Measurements from ENCODE around the gene PTOV1. TPM values are rescaled to one million over a fixed set of nuclear protein-coding genes. Genes with fewer than 3 reads are reported as not detected.

Gene PTOV1
- total RNA-seq (2014; rRNA removed; shearing (Covaris generic)): 119 and 139 TPM in 2 replicates

DNA sequence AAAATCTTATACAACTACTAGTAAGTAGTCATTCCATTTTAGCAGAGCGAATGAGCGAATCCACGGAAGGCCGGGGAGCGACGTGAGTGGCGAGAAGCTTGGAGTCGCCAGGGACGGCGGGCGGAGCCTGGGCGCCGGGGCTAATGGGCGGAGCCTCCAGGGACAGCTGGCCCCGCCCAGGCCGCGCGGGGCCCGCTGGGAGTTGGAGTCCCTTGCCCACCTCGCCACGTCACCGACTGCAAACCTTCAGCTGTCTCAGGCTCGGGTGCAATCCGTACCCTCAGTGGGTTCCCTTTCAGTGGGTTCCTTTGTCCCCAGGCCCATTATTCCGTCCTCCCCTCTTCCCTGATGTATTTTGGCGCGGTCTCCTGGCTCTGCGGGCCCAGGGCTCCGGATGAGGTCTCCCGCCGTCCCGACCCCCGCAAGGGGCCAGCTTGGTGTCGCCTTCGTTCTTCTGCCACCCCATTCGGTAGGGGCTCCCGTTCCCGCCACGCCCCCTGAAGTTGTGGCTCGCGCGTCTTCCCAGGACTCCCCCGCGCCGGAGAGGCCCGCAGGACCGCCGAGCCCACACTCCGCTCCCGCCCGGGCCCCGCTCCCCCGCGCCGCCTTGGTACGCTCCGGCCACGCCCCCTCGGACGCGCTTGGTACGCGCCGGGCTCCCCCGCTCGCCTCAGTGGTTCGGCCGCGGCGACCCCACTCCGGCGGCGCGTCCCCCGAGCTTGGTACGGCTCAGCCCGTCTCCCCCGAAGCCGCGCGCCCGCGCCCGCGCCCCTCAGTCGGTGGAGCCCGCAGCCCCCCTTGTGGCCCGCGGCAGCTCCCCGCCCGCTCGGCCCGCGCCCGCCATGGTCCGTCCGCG, at the start of gene PTOV1:
Gene PTOV1 (plus strand): TSS at position 673 of the 856 bp plus-strand sequence.
- DNase-seq (ENCODE audit: low spot score): peak; percentile 86

DNA sequence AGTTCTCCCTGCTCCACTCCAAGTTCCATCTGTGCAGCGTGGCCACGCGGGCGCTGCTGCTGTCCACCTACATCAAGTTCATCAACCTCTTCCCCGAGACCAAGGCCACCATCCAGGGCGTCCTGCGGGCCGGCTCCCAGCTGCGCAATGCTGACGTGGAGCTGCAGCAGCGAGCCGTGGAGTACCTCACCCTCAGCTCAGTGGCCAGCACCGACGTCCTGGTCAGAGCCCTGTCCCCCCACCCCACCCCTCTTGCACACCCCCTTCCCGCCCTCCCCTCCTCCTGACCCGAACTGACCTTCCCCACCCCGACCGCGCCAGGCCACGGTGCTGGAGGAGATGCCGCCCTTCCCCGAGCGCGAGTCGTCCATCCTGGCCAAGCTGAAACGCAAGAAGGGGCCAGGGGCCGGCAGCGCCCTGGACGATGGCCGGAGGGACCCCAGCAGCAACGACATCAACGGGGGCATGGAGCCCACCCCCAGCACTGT, 49.5 kb upstream of the PTOV1 start:
- DNase-seq (ENCODE audit: low spot score): no peak

GRCh38 chr19:49801966-49802661, 48.8 kb upstream of the PTOV1 start:
- peak; percentile 64 for DNase-seq (ENCODE audit: low spot score)

DNA sequence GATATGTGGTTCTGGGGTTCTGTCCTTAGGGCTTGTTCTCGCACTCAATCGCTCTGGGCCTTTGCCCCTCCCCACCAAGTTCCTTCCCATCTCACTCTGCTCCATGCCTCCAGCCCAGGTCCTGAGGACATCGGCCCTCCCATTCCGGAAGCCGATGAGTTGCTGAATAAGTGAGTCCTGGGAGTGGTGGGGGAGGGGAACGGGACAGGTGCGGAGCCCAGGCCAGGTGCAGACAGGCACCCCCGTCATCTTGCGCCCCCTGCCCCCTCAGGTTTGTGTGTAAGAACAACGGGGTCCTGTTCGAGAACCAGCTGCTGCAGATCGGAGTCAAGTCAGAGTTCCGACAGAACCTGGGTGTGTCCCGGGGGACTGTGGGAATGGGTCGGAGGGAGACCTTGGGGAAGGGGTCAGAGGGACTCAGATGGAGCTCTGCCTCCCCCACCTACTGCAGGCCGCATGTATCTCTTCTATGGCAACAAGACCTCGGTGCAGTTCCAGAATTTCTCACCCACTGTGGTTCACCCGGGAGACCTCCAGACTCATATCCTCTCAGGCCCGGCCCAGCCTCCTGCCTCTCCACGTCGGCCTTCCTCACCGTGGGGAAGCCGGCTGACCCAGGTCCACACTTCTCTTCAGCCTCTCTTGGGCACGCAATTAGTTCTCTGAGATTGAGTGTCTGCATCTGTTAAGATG, 48.0 kb upstream of the PTOV1 start:
- DNase-seq (ENCODE audit: low spot score): no peak

GRCh38 chr19:49803529-49803856, 47.5 kb upstream of the PTOV1 start:
- DNase-seq (ENCODE audit: low spot score): no peak

DNA sequence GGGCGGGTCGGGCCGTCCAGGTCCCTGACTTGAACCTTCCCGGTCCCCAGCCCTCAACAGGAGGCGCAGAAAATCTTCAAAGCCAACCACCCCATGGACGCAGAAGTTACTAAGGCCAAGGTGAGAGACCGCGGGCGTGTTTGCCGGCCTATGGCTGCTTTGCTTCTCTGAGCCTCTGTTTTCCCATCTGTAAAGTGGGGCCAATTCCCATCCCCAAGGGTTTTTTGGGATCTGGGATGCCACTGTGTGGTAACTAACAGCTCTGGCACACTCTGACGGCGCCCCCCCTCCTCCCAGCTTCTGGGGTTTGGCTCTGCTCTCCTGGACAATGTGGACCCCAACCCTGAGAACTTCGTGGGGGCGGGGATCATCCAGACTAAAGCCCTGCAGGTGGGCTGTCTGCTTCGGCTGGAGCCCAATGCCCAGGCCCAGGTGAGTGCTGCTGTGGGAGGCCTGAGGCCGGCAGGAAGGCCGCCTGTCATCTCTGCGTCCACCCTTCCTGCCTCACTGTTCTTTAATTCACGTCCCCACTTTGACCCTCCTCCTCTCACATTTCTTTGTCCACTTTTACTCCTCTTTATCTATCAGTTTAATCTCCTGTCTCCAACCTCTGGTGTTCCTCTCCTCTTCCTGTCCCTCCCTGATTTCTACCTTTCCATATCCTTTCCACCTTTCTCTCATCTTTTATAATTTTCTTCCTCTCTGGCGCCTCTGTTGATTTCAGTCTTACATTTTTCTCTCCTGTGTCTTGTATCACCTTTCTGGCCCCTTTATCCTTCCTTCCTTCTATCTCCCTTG, 44.9 kb upstream of the PTOV1 start:
- DNase-seq (ENCODE audit: low spot score): no peak

DNA sequence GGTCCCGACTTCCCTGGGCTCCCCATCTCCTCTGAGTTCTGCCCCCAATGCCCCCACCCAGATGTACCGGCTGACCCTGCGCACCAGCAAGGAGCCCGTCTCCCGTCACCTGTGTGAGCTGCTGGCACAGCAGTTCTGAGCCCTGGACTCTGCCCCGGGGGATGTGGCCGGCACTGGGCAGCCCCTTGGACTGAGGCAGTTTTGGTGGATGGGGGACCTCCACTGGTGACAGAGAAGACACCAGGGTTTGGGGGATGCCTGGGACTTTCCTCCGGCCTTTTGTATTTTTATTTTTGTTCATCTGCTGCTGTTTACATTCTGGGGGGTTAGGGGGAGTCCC, 44.4 kb upstream of the PTOV1 start:
- no peak for DNase-seq (ENCODE audit: low spot score)

GRCh38 chr19:49807058-49807903, 43.7 kb upstream of the PTOV1 start:
- no peak for DNase-seq (ENCODE audit: low spot score)

GRCh38 chr19:49807904-49808675, 42.9 kb upstream of the PTOV1 start:
- DNase-seq (ENCODE audit: low spot score): no peak

DNA sequence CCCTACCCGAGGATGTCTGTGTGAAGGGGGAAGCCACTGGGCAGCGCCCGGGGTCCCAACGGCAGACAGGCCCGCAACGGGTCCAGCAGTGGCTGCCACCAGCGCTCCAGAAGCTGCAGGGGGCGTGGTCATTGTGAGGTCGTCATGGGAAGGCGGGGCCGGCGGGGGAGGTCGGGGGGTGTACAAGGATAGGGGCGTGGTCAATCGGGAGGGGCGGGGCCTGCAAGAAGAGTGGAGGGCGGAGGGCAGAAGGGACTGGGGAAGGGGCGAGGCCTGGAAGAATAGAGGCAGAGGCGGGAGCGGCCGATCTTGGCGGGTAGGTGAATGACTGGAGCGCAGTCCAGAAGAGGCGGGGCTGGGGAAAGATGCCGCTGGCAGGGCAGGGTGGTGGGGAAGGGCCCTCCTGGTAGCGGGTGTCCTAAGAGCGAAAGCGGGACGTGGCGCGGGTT, 42.2 kb upstream of the PTOV1 start:
- DNase-seq (ENCODE audit: low spot score): no peak

DNA sequence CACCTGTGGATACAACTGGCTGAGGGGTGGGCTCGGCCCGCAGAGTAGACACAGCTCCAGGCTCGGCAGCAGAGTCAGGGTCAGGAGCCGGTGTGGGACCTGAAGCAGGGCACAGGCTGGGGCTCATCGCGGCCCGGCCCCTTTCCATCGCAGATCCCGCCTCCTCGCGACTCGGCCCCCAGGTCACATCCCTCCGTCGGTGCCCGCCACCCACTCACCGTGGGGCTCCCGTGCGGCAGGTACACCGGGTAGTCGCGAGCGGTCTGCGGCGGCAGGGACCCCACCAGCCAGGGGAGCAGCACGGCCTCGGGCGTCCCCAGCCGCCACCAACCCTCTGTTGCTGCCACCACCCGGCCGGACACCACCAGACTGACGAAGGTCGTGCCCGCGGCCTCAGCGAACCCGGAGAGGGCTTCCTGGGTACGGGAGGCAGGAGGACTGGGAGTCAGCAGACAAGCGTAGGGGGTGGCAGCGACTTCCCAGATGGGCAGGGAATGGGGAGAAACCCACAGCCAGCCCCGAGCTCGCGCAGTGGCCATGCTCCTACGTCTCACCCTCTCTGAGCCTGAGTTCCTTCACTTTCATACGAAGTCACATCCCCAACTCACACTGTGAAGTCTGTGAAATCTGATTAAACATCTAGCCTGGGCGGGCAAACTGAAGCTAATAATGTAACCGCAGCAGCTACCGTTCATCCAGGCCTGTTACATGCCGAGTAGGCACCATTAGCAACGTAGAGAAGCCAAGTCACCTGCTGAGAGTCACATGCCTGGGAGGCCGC, 41.6 kb upstream of the PTOV1 start:
- no peak for DNase-seq (ENCODE audit: low spot score)

DNA sequence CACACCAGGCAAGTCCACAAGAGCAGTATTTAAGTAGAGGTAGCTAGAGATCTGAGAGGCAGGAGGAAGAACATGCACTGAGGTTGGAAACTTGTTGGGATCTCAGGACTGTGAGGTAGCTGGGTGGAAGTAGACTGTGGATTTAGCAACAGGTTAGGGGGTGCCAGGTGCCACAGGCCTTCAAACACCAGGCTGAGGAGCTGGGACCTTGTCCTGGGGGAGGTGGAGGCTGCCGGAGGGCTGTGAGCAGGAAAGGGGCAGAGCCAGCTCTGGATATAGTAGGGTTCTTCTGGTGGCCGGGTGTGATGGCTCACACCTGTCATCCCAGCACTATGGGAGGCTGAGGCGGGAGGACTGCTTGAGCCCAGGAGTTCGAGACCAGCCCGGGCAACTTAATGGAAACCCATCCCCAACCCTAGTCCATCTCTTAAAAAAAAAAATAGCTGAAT, 41.0 kb upstream of the PTOV1 start:
- DNase-seq (ENCODE audit: low spot score): no peak

DNA sequence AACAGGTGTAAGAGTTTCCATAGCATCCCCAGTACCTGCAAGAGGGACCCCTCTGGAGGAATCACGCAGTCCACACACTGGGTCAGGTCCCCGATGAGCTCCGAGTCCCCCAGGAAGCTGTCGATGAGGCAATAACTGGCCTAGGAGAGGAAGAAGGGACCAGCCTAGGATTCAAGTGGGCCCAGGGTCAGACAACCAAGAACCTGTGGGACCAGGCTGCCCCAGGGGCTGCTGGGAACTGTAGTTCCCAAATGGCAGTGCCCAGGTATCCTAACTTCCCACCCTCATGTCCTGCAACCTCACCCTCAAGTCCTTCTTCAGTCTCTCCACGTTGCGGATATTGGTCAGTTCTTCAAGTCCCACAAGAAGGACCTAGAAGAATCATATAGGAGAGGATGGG, 39.6 kb upstream of the PTOV1 start:
- DNase-seq (ENCODE audit: low spot score): no peak

DNA sequence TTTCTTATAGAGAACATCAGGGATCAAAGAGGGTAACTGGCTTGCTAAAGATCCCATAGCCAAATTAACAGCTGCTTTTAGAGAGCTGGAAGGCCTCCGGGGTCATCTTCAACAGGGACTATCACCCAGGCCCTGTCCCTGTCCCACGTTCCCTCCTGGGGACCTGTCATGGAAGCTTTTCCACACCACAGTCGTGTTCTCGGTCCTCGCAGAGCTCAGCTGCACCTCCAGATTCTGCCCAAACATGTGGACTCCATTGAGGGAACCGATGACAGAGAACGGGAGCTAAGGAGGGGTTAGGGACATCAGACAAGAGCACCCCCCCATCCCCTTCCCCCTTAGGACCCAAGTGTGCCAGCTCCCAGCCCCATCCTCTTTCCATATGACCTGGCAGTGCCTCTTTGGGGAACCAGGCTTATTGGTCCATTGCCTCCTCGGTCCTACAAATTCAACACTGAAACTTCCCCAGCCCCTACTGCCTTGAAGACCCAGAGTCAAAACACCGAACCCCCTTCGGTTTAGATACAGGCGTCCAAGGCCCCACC, 38.4 kb upstream of the PTOV1 start:
- DNase-seq (ENCODE audit: low spot score): no peak

DNA sequence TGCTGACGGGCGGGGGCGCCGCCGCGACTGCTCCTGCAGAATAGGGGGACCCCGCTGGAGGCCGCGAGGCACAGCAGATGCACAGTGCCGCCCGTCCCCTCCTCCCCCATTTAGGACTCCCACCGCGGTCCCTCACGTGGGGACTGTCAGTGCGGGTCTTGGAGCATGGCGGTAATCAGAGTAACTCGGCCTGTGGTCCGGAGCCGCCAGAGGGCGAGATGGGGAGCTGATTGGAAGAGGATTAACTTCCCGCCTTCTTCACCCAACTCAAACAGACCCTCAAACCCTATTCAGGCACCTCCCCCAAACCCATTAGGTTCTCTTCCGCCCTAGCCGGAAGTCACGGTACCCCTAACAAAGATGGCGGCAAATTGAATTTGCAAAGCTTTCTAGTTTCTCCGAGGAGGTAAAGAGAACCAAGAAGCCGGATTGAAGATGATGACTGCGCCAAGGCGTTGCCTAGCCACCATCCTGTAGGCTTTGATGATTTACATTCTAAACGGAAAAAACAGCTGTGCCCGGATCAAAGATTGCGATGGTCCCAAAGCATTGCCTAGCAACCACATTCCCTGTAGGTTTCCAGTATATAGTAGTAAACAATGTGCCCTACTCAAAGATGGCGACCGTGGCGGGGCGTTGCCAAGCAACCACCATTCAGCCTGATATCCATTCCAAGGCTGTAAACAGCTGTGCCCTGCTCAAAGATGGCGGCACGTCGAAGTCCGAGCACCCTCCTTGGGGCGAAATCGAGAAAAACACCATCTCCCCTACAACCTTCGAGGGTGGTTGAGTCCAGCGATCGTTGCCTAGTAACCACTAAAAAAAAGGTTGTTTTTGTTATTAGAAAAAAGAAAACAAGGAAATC, 37.7 kb upstream of the PTOV1 start, which contains the start of gene FUZ:
Gene FUZ (minus strand): TSS at position 296 of the 865 bp plus-strand sequence. CDS start 186 bp downstream, at position 110.
- peak; percentile 99 for DNase-seq (ENCODE audit: low spot score)

DNA sequence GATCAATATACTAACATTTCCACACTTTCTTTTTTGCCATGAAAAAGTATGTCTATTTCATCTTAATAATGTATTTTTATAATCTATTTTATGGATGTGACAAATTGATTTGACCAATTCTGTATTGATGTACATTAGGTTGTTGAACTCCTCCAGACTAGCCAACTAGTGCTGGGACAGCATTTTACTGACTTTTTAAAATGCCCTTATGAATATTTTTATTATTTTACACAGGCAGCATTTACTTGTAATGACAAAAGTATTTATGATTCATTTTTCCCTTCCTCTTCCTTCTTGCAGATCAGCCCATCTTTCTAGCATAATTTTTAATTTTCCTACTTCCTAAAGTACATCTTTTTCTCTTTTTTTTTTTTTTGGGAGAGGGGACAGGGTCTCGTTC, 36.9 kb upstream of the PTOV1 start:
- DNase-seq (ENCODE audit: low spot score): no peak

GRCh38 chr19:49816590-49816989, 34.4 kb upstream of the PTOV1 start:
- no peak for DNase-seq (ENCODE audit: low spot score)

All from A172 (cell line).